GM18517 (cell line): ENCODE results near the gene HTR1D.
"Not testable (repeated sequence)": the region's sequence is repeated elsewhere in the genome, so short reads cannot be mapped to it uniquely, and the experiment has no call there.

Source experiments
- ATAC-seq: cut with Tn5 transposase; IDR thresholded peaks from one replicate; pipeline ENCODE4 v1.9.1; 2021; ENCODE audit warnings: mild to moderate bottlenecking, moderate library complexity; ENCODE audit not compliant: unreplicated experiment

HTR1D gene

GRCh38 chr1:23217421-23218115, at the start of gene HTR1D:
HTR1D (minus strand) TSS chr1:23217502; CDS start chr1:23194219, 23,283 bp downstream.
- no peak for ATAC-seq

- no peak for ATAC-seq
Measured at GRCh38 chr1:23263380-23263887, 46.1 kb upstream of the HTR1D start.

- not testable (repeated sequence) for ATAC-seq
Measured at GRCh38 chr1:23258082-23258481, 40.8 kb upstream of the HTR1D start.

- ATAC-seq = not testable (repeated sequence)
Measured at GRCh38 chr1:23257371-23257770, 40.1 kb upstream of the HTR1D start.

- no peak for ATAC-seq
Measured at GRCh38 chr1:23254584-23254983, 37.3 kb upstream of the HTR1D start.

- no peak for ATAC-seq
Measured at GRCh38 chr1:23251812-23252211, 34.5 kb upstream of the HTR1D start.

- ATAC-seq = no peak
Measured at GRCh38 chr1:23249787-23250454, 32.6 kb upstream of the HTR1D start.

- ATAC-seq = no peak
Measured at GRCh38 chr1:23247276-23247675, 30.0 kb upstream of the HTR1D start.

- no peak for ATAC-seq
Measured at GRCh38 chr1:23246274-23246673, 29.0 kb upstream of the HTR1D start.

- no peak for ATAC-seq
Measured at GRCh38 chr1:23244256-23244761, 27.0 kb upstream of the HTR1D start.

- no peak for ATAC-seq
Measured at GRCh38 chr1:23242414-23242813, 25.1 kb upstream of the HTR1D start.

GRCh38 chr1:23239638-23240295, 22.5 kb upstream of the HTR1D start:
- ATAC-seq = no peak

GRCh38 chr1:23238565-23238964, 21.3 kb upstream of the HTR1D start:
- ATAC-seq = no peak

GRCh38 chr1:23237508-23237907, 20.2 kb upstream of the HTR1D start:
- ATAC-seq = no peak

GRCh38 chr1:23227806-23228205, 10.5 kb upstream of the HTR1D start:
- no peak for ATAC-seq

GRCh38 chr1:23224739-23225648, 7.7 kb upstream of the HTR1D start:
- no peak for ATAC-seq

GRCh38 chr1:23223963-23224362, 6.7 kb upstream of the HTR1D start:
- not testable (repeated sequence) for ATAC-seq

- ATAC-seq = not testable (repeated sequence)
Measured at GRCh38 chr1:23223490-23223951, 6.2 kb upstream of the HTR1D start.

- no peak for ATAC-seq
Measured at GRCh38 chr1:23222742-23223141, 5.4 kb upstream of the HTR1D start.

- no peak for ATAC-seq
Measured at GRCh38 chr1:23222331-23222730, 5.0 kb upstream of the HTR1D start.
